MM.1S (cell line): Measurements from ENCODE around the gene MAGEF1.

Experiments used
- DNase-seq: peaks from one replicate; pipeline ENCODE4 v3.0.0-alpha.2; 2015
- H2AFZ ChIP-seq: fragments of 300-600 bp; sonication (generic); 2 replicates; pipeline ENCODE4 v1.6.0; 2016; ENCODE audit warnings: antibody characterized with exemption, low read length
- H3F3A ChIP-seq: fragments of 300-600 bp; sonication (generic); 2 replicates; pipeline ENCODE4 v1.6.1; 2016; ENCODE audit warnings: mild to moderate bottlenecking, antibody characterized with exemption, low read length, moderate library complexity, mixed read lengths; ENCODE audit not compliant: insufficient read depth
- H3K27ac ChIP-seq: fragments of 300-600 bp; sonication (generic); 2 replicates; pipeline ENCODE4 v1.5.1; 2016; ENCODE audit warnings: mild to moderate bottlenecking, low read length
- H3K27me3 ChIP-seq: fragments of 300-600 bp; sonication (generic); replicated peaks from 2 replicates; pipeline ENCODE4 v1.6.0; 2016; ENCODE audit warnings: low read length; ENCODE audit not compliant: insufficient read depth
- H3K36me3 ChIP-seq: fragments of 300-600 bp; sonication (generic); replicated peaks from 2 replicates; pipeline ENCODE4 v1.6.1; 2016; ENCODE audit warnings: mild to moderate bottlenecking, low read length, mixed read lengths; ENCODE audit not compliant: insufficient read depth
- H3K4me1 ChIP-seq: fragments of 300-600 bp; sonication (generic); 2 replicates; pipeline ENCODE4 v1.6.1; 2016; ENCODE audit warnings: low read length, mixed read lengths
- H3K4me2 ChIP-seq: fragments of 300-600 bp; sonication (generic); 2 replicates; pipeline ENCODE4 v1.6.0; 2016; ENCODE audit warnings: low read depth, low read length
- H3K4me3 ChIP-seq: fragments of 300-600 bp; sonication (generic); 2 replicates; pipeline ENCODE4 v1.5.1; 2016; ENCODE audit warnings: low read length, mixed read lengths
- H3K79me2 ChIP-seq: fragments of 300-600 bp; sonication (generic); 2 replicates; pipeline ENCODE4 v1.6.1; 2016; ENCODE audit warnings: mixed run types, low read length, mixed read lengths
- H3K9ac ChIP-seq: fragments of 300-600 bp; sonication (generic); 2 replicates; pipeline ENCODE4 v1.6.1; 2016; ENCODE audit warnings: low read length, mixed read lengths
- H3K9me2 ChIP-seq: fragments of 300-600 bp; sonication (generic); replicated peaks from 2 replicates; pipeline ENCODE4 v1.6.1; 2016; ENCODE audit warnings: mild to moderate bottlenecking, low read length, mixed read lengths; ENCODE audit not compliant: insufficient read depth
- H3K9me3 ChIP-seq: fragments of 300-600 bp; sonication (generic); replicated peaks from 2 replicates; pipeline ENCODE4 v1.6.1; 2016; ENCODE audit warnings: mild to moderate bottlenecking, low read length, mixed read lengths; ENCODE audit not compliant: insufficient read depth
- H4K20me1 ChIP-seq: fragments of 300-600 bp; sonication (generic); 2 replicates; pipeline ENCODE4 v1.6.1; 2016; ENCODE audit warnings: mild to moderate bottlenecking, low read length, moderate library complexity, mixed read lengths; ENCODE audit not compliant: insufficient read depth
- EZH2 ChIP-seq: fragments of 300-600 bp; sonication (generic); optimal IDR thresholded peaks from 2 replicates; pipeline ENCODE3; 2017; ENCODE audit warnings: low read depth, mild to moderate bottlenecking, antibody characterized with exemption, low read length, mixed read lengths
- EZH2phosphoT487 ChIP-seq: fragments of 300-600 bp; sonication (generic); IDR thresholded peaks from 2 replicates; pipeline ENCODE4 v1.6.1; 2018; ENCODE audit warnings: antibody characterized with exemption, low read length
- TF ChIP-seq, protein P1 (sequence below): fragments of 300-600 bp; sonication (generic); IDR thresholded peaks from 2 replicates; pipeline ENCODE4 v1.5.1; 2016; ENCODE audit warnings: antibody characterized with exemption, low read length, mixed read lengths

MAGEF1 gene

DNA sequence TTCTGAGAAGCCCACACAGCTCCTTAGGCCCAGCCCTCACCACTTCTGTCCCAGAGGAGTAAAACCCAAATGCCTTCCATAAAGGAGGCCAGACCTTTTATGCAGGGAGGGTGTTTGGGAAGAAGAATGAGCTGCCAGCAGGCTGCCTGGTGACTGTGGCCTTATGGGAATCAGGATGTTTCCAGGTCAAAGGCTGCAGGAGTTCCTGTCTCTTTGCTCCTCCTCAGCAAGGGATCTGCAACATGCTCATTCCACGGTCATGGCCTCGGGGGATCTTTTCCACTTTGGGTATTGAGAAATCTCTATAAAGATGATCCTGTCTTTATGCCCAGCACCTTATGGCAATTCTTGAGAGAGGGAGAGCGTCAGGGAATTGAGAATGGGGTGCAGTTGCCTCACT, 25.2 kb upstream of the MAGEF1 start:
- H3K4me3 ChIP-seq: no peak overlapping the region
- H3K36me3 ChIP-seq: no peaks in the 10 kb centered on the region
- no peak overlapping the region for H3K9ac ChIP-seq
- H3K4me2 ChIP-seq: no peak overlapping the region
- no peaks in the 10 kb centered on the region for H3K9me2 ChIP-seq
- no peak for DNase-seq
- TF ChIP-seq, protein P1, sequence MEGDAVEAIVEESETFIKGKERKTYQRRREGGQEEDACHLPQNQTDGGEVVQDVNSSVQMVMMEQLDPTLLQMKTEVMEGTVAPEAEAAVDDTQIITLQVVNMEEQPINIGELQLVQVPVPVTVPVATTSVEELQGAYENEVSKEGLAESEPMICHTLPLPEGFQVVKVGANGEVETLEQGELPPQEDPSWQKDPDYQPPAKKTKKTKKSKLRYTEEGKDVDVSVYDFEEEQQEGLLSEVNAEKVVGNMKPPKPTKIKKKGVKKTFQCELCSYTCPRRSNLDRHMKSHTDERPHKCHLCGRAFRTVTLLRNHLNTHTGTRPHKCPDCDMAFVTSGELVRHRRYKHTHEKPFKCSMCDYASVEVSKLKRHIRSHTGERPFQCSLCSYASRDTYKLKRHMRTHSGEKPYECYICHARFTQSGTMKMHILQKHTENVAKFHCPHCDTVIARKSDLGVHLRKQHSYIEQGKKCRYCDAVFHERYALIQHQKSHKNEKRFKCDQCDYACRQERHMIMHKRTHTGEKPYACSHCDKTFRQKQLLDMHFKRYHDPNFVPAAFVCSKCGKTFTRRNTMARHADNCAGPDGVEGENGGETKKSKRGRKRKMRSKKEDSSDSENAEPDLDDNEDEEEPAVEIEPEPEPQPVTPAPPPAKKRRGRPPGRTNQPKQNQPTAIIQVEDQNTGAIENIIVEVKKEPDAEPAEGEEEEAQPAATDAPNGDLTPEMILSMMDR: no peak
- no peak for TF ChIP-seq EZH2
- TF ChIP-seq EZH2phosphoT487: no peak
- H3K4me1 ChIP-seq: no peaks in the 10 kb centered on the region
- H3K79me2 ChIP-seq: no peaks in the 10 kb centered on the region
- no peaks in the 10 kb centered on the region for H3K27me3 ChIP-seq
- no peaks in the 10 kb centered on the region for H3F3A ChIP-seq
- H3K9me3 ChIP-seq: no peaks in the 10 kb centered on the region
- H2AFZ ChIP-seq: no peak overlapping the region
- H3K27ac ChIP-seq: no peak overlapping the region
- no peaks in the 10 kb centered on the region for H4K20me1 ChIP-seq

DNA sequence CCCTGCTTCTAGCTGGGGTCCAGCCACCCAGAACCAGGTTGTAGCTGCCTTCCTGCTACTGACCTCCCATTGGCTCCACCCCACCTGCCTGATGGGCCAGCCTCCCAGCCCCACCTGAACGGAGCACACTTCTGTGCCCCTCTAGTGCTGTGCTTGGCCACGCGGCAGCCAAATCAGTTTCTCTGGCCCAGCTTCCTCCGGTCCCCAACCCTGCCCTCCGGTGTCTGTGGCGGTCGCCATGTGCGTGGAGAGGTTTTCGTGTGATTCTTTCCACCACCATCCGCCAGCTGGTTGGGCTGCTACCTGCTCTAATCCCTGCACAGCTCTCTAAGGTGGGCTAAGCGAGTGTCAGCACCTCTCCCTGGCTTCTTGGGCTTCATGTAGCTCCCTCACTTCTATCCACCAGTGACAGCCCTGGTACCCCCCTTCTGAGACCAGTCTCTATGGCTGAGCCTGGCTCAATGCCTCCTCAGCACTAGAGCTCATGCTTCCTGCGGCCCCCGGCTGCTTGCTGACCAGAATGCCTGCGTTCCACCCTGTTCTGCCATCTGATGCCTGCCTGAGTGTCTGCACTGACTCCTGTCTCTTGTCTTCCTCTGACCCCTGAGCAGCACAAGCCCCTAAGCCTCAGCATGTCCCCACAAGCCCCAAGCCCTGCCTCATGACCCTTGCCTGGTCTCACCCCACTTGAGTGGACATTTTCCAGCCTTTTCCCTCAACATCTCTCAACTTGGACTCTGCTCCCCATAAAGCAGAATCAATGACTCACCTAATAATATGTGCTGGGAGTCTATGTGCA, 23.2 kb upstream of the MAGEF1 start:
- no peaks in the 10 kb centered on the region for H3K36me3 ChIP-seq
- H3K79me2 ChIP-seq: no peaks in the 10 kb centered on the region
- no peaks in the 10 kb centered on the region for H3F3A ChIP-seq
- no peak for DNase-seq
- H3K27me3 ChIP-seq: no peaks in the 10 kb centered on the region
- H3K4me1 ChIP-seq: no peaks in the 10 kb centered on the region
- H3K27ac ChIP-seq: no peak overlapping the region
- H3K9me2 ChIP-seq: no peaks in the 10 kb centered on the region
- H3K4me2 ChIP-seq: no peak overlapping the region
- H3K4me3 ChIP-seq: no peak overlapping the region
- no peak overlapping the region for H3K9ac ChIP-seq
- H2AFZ ChIP-seq: no peak overlapping the region
- TF ChIP-seq EZH2: no peak
- TF ChIP-seq, protein P1: no peak
- no peak for TF ChIP-seq EZH2phosphoT487
- H3K9me3 ChIP-seq: no peaks in the 10 kb centered on the region
- no peaks in the 10 kb centered on the region for H4K20me1 ChIP-seq

DNA sequence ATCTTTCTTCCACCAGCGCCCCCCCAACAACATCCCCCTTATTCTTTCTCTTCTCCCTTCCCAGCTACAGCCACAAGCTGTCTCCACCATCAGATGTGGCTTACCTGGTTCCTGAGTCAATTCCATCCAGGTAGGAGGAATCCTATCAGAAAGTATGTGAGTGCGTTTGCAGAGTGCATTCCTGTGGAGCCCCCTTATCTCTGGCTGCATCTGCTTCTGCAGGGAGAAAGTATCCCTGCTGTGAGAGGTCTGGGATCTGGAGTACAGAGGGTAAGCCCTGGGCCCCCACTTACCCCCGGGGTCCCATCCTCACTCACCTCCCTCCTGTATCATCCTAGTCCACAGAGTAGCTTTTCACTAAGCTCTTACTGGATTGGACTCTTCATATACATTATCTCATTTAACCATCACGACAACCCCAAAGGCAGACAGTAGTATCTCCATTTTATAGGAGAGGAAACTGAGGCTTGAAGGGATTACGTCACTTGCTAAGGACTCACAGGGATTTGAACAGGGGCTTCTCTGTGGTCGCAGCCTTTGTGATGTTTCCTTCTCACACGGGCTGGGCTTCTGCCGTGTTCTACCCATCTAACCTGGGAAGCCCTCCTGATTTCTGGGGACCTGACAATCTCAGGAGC, 22.2 kb upstream of the MAGEF1 start:
- Histone ChIP-seq H3K4me2 (no peak overlapping the region), H4K20me1 (no peaks in the 10 kb centered on the region), H3K9me3 (no peaks in the 10 kb centered on the region), H3F3A (no peaks in the 10 kb centered on the region), H3K27ac (no peak overlapping the region), H3K36me3 (no peaks in the 10 kb centered on the region), H2AFZ (no peak overlapping the region), H3K79me2 (no peaks in the 10 kb centered on the region), H3K27me3 (no peaks in the 10 kb centered on the region), H3K4me1 (no peaks in the 10 kb centered on the region), H3K9me2 (no peaks in the 10 kb centered on the region), H3K9ac (no peak overlapping the region), H3K4me3 (no peak overlapping the region)
- TF ChIP-seq EZH2: no peak
- no peak for TF ChIP-seq EZH2phosphoT487
- TF ChIP-seq, protein P1: no peak
- DNase-seq: no peak
